Esophagus squamous epithelium (tissue), 4 donors: ENCODE results near the gene POMC.

ENCODE experiments used
- POLR2A ChIP-seq, 4 donors: fragments of 450-650 bp; IDR thresholded peaks; one replicate each; pipeline ENCODE4 v1.6.1; 2017; ENCODE audit warnings: antibody characterized with exemption in 4 of 4, mild to moderate bottlenecking in 4 of 4, moderate library complexity in 3 of 4
- TF ChIP-seq, protein P1 (sequence below), 6 experiments: fragments of 450-650 bp in 4 of 6; fragments of 200-600 bp in 2 of 6; sonication (generic) in 2 of 6; IDR thresholded peaks; one replicate each; pipeline ENCODE4 v1.5.1; 2016 to 2019; ENCODE audit warnings: antibody characterized with exemption in 6 of 6, mild to moderate bottlenecking in 4 of 6, moderate library complexity in 4 of 6

- TF ChIP-seq POLR2A (IDR thresholded peaks at IDR 0.05), result no peak
- TF ChIP-seq, protein P1, sequence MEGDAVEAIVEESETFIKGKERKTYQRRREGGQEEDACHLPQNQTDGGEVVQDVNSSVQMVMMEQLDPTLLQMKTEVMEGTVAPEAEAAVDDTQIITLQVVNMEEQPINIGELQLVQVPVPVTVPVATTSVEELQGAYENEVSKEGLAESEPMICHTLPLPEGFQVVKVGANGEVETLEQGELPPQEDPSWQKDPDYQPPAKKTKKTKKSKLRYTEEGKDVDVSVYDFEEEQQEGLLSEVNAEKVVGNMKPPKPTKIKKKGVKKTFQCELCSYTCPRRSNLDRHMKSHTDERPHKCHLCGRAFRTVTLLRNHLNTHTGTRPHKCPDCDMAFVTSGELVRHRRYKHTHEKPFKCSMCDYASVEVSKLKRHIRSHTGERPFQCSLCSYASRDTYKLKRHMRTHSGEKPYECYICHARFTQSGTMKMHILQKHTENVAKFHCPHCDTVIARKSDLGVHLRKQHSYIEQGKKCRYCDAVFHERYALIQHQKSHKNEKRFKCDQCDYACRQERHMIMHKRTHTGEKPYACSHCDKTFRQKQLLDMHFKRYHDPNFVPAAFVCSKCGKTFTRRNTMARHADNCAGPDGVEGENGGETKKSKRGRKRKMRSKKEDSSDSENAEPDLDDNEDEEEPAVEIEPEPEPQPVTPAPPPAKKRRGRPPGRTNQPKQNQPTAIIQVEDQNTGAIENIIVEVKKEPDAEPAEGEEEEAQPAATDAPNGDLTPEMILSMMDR (IDR thresholded peaks at IDR 0.05), result no peak
These were observed 5.9 kb upstream of the POMC start for GRCh38 chr2:25174192-25174861.
